ENCODE measurements around the gene RRBP1.

RRBP1 gene

GRCh38 chr20:17617868-17618672, 64.0 kb downstream of the RRBP1 start:
- H3K36me3 ChIP-seq (ENCODE audit: control insufficient read depth, low read depth, low read length), result peaks cover 37% of the 10 kb centered on the region
- H3K4me3 ChIP-seq (ENCODE audit: low read length), result no peak overlapping the region
- no peak overlapping the region for H3K27ac ChIP-seq (ENCODE audit: low read length)
- no peaks in the 10 kb centered on the region for H3K27me3 ChIP-seq (ENCODE audit: control insufficient read depth, insufficient read depth, low read length)
- H3K9ac ChIP-seq (ENCODE audit: low read length), result no peak overlapping the region
- no peaks in the 10 kb centered on the region for H3K4me1 ChIP-seq (ENCODE audit: control insufficient read depth, low read depth, low read length)
- H3K9me3 ChIP-seq (ENCODE audit: control insufficient read depth, low read depth, low read length), result no peaks in the 10 kb centered on the region

DNA sequence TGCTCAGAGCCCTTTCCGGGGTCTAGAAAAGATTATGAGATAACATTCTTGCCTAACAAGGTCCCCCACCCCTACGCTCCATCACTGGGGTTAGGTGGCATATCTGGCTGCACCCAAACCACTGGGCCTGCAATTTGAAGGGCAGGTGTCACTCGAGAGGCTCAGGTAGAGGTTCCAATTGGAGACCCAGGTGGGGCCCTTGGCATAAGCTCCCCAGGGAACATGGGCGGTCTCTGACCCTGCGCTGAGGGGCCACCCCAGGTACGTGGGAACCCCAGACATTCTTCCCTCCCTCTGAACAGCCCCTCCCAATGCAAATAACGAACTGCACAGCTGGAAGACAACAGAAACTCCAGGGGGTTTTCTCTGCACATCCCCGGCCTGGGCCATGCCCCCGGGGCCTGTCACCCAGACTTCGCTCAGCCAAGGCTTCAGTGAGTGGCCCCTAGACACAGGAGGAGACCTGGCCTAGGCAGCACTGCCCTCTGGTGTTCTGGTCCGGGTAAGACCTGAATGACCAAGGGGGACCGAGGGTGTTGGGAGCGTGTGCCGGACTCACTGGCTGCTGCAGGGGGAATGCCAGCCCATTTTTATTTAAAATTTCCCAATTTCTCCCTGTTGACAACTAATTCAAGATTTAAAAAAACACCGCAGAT, 64.7 kb downstream of the RRBP1 start:
- Histone ChIP-seq H3K4me1 (ENCODE audit: control insufficient read depth, low read depth, low read length) (no peaks in the 10 kb centered on the region), H3K4me3 (ENCODE audit: low read length) (no peak overlapping the region), H3K27ac (ENCODE audit: low read length) (no peak overlapping the region), H3K9me3 (ENCODE audit: control insufficient read depth, low read depth, low read length) (no peaks in the 10 kb centered on the region), H3K36me3 (ENCODE audit: control insufficient read depth, low read depth, low read length) (peaks cover 37% of the 10 kb centered on the region), H3K9ac (ENCODE audit: low read length) (no peak overlapping the region), H3K27me3 (ENCODE audit: control insufficient read depth, insufficient read depth, low read length) (no peaks in the 10 kb centered on the region)

- Histone ChIP-seq H3K9me3 (ENCODE audit: control insufficient read depth, low read depth, low read length) (no peaks in the 10 kb centered on the region), H3K4me3 (ENCODE audit: low read length) (no peak overlapping the region), H3K27ac (ENCODE audit: low read length) (no peak overlapping the region), H3K4me1 (ENCODE audit: control insufficient read depth, low read depth, low read length) (no peaks in the 10 kb centered on the region), H3K36me3 (ENCODE audit: control insufficient read depth, low read depth, low read length) (peaks cover 32% of the 10 kb centered on the region), H3K27me3 (ENCODE audit: control insufficient read depth, insufficient read depth, low read length) (no peaks in the 10 kb centered on the region), H3K9ac (ENCODE audit: low read length) (no peak overlapping the region)
Observed at GRCh38 chr20:17616480-17617211, 65.4 kb downstream of the RRBP1 start.

- Histone ChIP-seq H3K9ac (ENCODE audit: low read length) (no peak overlapping the region), H3K27ac (ENCODE audit: low read length) (no peak overlapping the region), H3K36me3 (ENCODE audit: control insufficient read depth, low read depth, low read length) (peaks cover 24% of the 10 kb centered on the region), H3K4me3 (ENCODE audit: low read length) (no peak overlapping the region), H3K27me3 (ENCODE audit: control insufficient read depth, insufficient read depth, low read length) (no peaks in the 10 kb centered on the region), H3K9me3 (ENCODE audit: control insufficient read depth, low read depth, low read length) (no peaks in the 10 kb centered on the region), H3K4me1 (ENCODE audit: control insufficient read depth, low read depth, low read length) (no peaks in the 10 kb centered on the region)
Observed at GRCh38 chr20:17615645-17616479, 66.2 kb downstream of the RRBP1 start.

- Histone ChIP-seq H3K9ac (ENCODE audit: low read length) (no peak overlapping the region), H3K4me3 (ENCODE audit: low read length) (no peak overlapping the region), H3K9me3 (ENCODE audit: control insufficient read depth, low read depth, low read length) (no peaks in the 10 kb centered on the region), H3K27me3 (ENCODE audit: control insufficient read depth, insufficient read depth, low read length) (no peaks in the 10 kb centered on the region), H3K36me3 (ENCODE audit: control insufficient read depth, low read depth, low read length) (peaks cover 17% of the 10 kb centered on the region), H3K4me1 (ENCODE audit: control insufficient read depth, low read depth, low read length) (no peaks in the 10 kb centered on the region), H3K27ac (ENCODE audit: low read length) (no peak overlapping the region)
Observed at GRCh38 chr20:17614812-17615644, 67.0 kb downstream of the RRBP1 start.

- H3K27ac ChIP-seq (ENCODE audit: low read length), result no peak overlapping the region
- H3K4me3 ChIP-seq (ENCODE audit: low read length), result no peak overlapping the region
- no peaks in the 10 kb centered on the region for H3K9me3 ChIP-seq (ENCODE audit: control insufficient read depth, low read depth, low read length)
- H3K9ac ChIP-seq (ENCODE audit: low read length), result no peak overlapping the region
- peaks cover 12% of the 10 kb centered on the region for H3K36me3 ChIP-seq (ENCODE audit: control insufficient read depth, low read depth, low read length)
- no peaks in the 10 kb centered on the region for H3K27me3 ChIP-seq (ENCODE audit: control insufficient read depth, insufficient read depth, low read length)
- no peaks in the 10 kb centered on the region for H3K4me1 ChIP-seq (ENCODE audit: control insufficient read depth, low read depth, low read length)
Observed at GRCh38 chr20:17614176-17614811, 67.7 kb downstream of the RRBP1 start.

- Histone ChIP-seq H3K27ac (ENCODE audit: low read length) (no peak overlapping the region), H3K9me3 (ENCODE audit: control insufficient read depth, low read depth, low read length) (no peaks in the 10 kb centered on the region), H3K36me3 (ENCODE audit: control insufficient read depth, low read depth, low read length) (peaks cover 7% of the 10 kb centered on the region), H3K9ac (ENCODE audit: low read length) (no peak overlapping the region), H3K4me3 (ENCODE audit: low read length) (no peak overlapping the region), H3K27me3 (ENCODE audit: control insufficient read depth, insufficient read depth, low read length) (no peaks in the 10 kb centered on the region), H3K4me1 (ENCODE audit: control insufficient read depth, low read depth, low read length) (no peaks in the 10 kb centered on the region)
Observed at GRCh38 chr20:17613328-17614175, 68.5 kb downstream of the RRBP1 start.

DNA sequence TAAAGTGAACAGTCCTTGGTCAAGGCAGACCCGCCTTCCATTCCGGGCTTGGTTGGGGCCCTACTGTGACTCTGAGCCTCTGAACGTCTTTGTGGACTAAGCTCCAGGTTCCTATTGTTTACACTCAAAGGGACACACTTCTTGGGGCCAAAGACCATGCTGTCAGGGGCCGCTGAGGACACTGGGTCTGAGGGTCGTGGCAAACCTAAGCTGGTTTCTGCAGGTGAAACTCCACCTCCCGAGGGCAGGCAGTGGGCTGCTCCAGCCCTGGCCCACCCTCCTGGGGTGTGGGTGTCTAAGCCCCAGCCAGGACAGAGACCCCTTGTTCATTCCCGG, 69.1 kb downstream of the RRBP1 start:
- Histone ChIP-seq H3K9ac (ENCODE audit: low read length) (no peak overlapping the region), H3K4me1 (ENCODE audit: control insufficient read depth, low read depth, low read length) (no peaks in the 10 kb centered on the region), H3K9me3 (ENCODE audit: control insufficient read depth, low read depth, low read length) (no peaks in the 10 kb centered on the region), H3K4me3 (ENCODE audit: low read length) (no peak overlapping the region), H3K27ac (ENCODE audit: low read length) (no peak overlapping the region), H3K36me3 (ENCODE audit: control insufficient read depth, low read depth, low read length) (peaks cover 3% of the 10 kb centered on the region), H3K27me3 (ENCODE audit: control insufficient read depth, insufficient read depth, low read length) (no peaks in the 10 kb centered on the region)

DNA sequence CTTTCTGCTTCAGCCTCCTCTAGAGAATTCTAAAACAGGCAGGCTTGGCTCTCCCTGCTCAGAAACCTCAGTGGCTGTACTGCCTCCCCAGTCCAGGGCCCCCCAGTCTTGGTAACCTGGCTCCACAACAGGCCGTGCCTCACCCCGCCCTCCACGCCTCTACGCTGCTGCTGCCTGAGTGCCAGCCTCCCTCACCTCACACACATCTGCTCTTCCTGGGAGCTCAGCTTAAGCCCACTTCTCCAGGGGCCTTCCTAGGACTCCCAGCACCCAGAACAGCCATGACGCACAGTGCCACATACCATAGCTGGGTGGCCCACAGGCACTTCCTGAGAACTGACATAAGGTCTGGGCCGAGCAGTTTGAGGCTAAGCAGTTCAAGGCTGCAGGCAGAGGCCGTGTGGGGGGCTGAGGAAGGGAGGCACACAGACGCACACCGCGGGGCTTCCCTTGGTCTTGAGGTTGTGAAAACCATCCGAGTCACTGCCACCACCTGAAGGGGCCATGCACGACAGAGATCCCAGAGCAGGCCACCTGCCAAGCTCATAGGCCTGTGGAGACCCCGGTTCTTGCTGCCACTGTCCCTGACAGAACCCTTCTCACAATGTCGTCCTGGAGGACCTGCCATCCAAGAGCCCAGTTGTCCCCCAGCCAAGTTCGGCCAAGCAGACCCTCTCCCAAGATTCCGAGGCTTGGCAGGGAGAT, 69.6 kb downstream of the RRBP1 start:
- H3K9me3 ChIP-seq (ENCODE audit: control insufficient read depth, low read depth, low read length), result no peaks in the 10 kb centered on the region
- H3K4me1 ChIP-seq (ENCODE audit: control insufficient read depth, low read depth, low read length), result no peaks in the 10 kb centered on the region
- no peak overlapping the region for H3K27ac ChIP-seq (ENCODE audit: low read length)
- H3K4me3 ChIP-seq (ENCODE audit: low read length), result no peak overlapping the region
- H3K36me3 ChIP-seq (ENCODE audit: control insufficient read depth, low read depth, low read length), result peaks cover 7% of the 10 kb centered on the region
- no peaks in the 10 kb centered on the region for H3K27me3 ChIP-seq (ENCODE audit: control insufficient read depth, insufficient read depth, low read length)
- no peak overlapping the region for H3K9ac ChIP-seq (ENCODE audit: low read length)
